ENCODE data around the gene TSSK2.
"Not testable (repeated sequence)": the region's sequence is repeated elsewhere in the genome, so short reads cannot be mapped to it uniquely, and the experiment has no call there.

Gene TSSK2

DNA sequence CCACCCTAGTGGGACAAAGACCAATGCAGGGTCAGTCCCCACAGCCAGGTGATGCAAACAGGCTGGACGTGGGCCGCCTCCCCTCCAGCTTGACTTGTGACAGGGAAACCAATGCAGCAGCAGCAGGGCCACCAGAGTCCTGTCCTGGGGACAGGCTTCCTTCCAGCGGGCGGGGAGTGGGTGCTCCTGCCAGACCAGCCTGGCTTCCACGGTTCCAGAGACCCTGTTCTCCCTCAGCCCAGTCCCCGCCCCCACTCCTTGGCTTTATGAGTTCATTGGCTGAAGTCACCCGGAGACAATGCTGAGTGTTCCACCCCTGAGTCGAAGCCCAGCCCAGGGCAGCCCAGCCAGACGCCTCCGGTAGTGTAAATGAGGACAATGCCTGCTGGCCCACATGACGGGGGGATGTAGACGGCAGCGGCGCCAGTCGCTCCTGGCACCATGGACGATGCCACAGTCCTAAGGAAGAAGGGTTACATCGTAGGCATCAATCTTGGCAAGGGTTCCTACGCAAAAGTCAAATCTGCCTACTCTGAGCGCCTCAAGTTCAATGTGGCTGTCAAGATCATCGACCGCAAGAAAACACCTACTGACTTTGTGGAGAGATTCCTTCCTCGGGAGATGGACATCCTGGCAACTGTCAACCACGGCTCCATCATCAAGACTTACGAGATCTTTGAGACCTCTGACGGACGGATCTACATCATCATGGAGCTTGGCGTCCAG, at the start of gene TSSK2:
Gene TSSK2 (plus strand): TSS at position 350 of the 726 bp plus-strand sequence. CDS start 92 bp downstream, at position 442.
- FAIRE-seq, result no peak

- no peak for FAIRE-seq
These were observed 49.8 kb upstream of the TSSK2 start for GRCh38 chr22:19081351-19081750.

DNA sequence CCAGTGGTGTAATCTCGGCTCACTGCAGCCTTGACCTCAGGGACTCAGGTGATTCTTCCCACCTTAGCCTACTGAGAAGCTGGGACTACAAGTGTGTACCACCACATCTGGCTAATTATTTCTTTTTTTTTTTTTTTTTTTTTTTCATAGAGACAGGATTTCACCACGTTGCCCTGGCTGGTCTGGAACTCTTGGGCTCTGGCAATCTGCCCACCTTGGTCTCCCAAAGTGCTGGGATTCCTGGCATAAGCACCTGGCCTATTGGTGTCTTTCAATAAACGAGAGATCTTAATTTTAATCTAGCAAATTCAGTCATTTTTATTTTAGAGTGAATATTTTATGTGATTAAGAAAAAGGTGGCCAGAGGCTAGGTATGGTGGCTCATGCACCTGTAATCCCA, 49.0 kb upstream of the TSSK2 start:
- FAIRE-seq, result no peak

GRCh38 chr22:19082793-19083192, 48.3 kb upstream of the TSSK2 start:
- FAIRE-seq, result no peak

DNA sequence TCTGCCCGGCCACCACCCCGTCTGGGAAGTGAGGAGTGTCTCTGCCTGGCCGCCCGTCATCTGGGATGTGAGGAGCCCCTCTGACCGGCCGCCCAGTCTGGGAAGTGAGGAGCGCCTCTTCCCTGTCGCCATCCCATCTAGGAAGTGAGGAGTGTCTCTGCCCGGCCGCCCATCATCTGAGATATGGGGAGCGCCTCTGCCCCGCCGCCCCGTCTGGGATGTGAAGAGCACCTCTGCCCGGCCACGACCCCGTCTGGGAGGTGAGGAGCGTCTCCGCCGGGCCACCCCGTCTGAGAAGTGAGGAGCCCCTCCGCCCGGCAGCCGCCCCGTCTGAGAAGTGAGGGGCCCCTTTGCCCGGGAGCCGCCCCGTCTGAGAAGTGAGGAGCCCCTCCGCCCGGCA, 47.0 kb upstream of the TSSK2 start:
- not testable (repeated sequence) for FAIRE-seq

DNA sequence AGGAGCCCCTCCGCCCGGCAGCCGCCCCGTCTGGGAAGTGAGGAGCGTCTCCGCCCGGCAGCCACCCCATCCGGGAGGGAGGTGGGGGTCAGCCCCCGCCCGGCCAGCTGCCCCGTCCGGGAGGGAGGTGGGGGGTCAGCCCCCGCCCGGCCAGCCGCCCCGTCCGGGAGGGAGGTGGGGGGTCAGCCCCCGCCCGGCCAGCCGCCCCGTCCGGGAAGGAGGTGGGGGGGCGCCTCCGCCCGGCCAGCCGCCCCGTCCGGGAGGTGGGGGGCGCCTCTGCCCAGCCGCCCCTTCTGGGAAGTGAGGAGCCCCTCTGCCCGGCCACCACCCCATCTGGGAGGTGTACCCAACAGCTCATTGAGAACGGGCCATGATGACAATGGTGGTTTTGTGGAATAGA, 46.5 kb upstream of the TSSK2 start:
- not testable (repeated sequence) for FAIRE-seq

DNA sequence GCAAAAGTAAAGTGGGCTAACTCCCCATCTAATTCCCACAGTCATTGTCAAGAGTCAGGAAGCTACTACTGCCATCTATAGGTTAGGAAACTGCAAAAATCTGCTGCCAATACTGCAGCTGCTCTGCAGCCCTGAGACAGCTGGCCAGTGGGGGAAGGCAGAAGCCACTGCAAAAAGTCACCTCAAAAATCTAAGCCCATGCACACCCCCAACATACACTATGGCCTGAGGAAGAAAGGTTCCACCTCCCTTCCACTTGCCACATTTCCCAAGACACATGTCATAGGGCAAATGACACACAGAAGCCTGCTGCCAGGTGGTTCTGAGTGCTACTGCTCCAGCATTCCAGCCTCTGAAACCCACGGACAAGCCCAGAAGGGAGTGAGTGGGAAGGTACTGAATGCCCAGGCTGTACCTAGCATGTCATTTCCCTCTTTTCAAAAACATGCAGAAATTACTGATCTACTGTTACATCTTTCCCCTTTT, 45.8 kb upstream of the TSSK2 start:
- FAIRE-seq, result no peak

DNA sequence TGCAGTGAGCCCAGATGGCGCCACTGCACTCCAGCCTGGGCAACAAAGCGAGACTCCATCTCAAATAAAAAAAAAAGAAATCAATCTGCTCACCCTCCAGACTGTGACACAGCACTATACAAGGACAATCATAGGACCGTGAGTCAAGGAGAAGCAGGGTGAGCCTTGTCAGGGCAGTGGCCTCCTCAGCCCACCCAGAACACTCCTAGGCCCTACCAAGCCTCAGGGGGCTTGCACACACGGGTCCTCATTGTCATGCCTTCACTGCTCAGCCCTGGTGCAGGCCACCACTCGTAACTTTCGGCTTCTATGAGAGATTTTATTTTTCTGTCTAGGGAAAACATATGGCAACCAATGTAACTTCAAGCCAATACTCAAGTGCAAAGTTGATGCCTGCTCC, 44.7 kb upstream of the TSSK2 start:
- FAIRE-seq, result no peak

DNA sequence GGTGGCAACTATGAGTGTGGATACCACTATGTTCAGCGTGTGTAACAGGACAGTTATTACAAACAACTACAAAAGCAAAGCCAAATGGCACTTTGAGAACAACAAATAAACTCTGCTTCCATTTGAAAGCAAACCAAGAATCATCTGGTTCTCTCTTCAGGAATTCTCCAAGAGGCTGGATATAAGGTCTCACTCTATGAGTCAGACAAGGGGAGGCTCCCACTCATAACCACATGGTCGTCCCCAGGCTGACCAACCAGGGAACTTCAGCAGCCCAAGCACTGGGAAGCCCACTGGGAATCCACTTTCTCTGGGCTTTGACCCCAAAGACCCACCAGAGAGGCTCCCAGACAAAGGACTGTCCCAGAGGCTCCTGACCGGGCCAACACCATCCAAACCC, 44.2 kb upstream of the TSSK2 start:
- FAIRE-seq, result no peak

- FAIRE-seq, result no peak
These were observed 42.1 kb upstream of the TSSK2 start for GRCh38 chr22:19088866-19089595.

DNA sequence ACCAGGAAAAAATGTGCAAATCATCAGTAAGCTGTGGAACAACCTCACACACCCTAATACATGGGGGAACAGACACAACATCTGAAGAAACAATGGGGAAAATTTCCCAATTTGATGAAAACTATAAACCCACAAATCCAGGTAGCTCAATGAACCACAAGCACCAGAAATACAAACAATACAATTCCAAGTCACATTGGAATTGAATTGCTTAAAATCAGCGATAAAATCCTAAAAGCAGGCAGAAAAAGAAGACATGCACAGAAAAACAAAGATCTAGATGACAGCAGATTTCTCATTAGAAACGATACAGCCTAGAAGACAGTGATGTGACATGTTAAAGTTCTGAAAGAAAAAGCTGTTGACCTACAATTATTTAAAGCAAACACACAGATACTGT, 40.9 kb upstream of the TSSK2 start:
- FAIRE-seq, result no peak

DNA sequence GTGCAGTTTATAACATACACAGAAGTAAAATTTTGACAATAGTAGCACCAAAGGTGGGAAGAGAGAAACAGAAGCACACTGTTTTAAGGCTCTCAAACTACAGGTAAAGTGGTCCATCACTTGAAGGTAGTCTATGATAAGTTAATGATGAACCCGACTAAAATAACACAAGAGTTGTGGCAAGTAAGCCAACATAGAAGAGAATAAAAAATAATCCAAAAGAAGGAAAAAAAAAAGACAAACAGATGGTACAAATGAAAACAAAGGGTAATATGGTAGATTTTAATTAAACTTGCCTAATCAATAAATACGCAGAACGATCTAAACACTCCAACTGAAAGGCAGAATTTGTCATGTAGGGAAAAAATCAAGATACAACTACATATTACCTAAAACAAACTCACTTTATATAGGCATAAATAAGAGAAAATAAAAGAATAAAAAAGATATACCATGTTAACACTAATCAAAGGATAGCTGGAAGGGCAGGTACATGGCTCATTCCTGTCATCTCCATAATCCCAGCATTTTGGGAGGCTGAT, 40.5 kb upstream of the TSSK2 start:
- FAIRE-seq, result no peak

- FAIRE-seq, result no peak
These were observed 38.4 kb upstream of the TSSK2 start for GRCh38 chr22:19092725-19093124.

DNA sequence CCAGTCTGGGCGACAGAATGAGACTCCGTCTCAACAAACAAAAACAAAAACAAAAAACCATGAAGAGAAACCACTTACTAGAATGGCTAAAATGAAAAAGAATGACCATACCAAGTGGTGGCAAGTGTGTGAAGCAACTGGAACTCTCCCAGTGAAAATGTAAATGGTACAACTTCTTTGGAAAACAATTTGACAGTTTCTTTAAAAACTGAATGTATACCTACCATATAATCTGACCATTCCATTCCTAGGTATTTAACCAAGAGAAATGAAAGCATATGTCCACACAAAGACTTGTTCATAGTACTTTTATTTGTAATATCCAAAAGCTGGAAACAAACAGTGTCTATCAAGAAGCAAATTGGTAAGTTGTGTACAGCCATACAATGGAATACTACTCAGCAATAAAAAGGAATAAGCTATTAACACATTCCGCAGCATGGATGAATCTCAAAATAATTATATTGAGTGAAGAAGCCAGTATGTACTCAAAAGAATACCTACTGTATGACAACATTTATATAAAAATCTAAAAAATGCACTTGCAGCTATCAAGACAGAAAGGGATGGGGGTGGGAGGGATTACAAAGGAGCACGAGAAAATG, 36.6 kb upstream of the TSSK2 start:
- FAIRE-seq, result no peak

DNA sequence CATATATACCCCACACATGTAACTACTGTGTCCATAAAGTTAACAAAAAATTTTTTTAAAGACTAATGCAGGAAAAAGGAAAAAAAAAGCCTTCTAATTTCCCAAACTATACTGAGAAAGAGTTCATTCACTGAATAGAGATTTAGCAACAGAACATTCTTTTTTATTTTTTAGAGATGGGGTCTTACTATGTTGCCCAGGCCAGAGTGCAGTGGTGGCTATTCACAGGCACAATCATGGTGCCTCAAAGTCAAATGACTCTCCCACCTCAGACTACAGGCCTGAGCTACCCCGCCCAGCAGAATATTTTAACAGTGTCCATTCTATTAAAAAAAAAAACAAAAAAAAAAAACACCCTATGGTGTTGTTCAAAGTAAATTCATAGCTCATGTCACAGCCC, 34.6 kb upstream of the TSSK2 start:
- FAIRE-seq, result no peak

DNA sequence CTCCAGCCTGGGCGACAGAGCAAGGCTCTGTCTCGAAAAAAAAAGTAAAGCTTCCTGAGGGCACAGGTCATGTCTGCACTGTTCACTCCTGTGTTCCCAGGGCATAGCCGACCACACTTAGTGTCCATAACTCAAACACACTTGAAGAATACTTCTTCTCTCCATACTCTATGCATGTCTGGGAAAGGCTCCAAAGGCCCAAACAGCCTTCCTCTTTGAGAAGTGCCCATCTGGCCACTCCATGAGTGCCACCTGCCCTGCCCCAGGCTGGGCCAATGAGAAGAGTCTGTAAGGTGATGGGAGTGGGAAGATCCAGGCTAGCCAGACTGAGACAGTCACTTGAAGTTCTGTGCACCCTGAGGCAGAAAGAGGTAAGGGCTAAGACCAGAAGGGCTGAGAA, 33.6 kb upstream of the TSSK2 start:
- FAIRE-seq, result no peak

DNA sequence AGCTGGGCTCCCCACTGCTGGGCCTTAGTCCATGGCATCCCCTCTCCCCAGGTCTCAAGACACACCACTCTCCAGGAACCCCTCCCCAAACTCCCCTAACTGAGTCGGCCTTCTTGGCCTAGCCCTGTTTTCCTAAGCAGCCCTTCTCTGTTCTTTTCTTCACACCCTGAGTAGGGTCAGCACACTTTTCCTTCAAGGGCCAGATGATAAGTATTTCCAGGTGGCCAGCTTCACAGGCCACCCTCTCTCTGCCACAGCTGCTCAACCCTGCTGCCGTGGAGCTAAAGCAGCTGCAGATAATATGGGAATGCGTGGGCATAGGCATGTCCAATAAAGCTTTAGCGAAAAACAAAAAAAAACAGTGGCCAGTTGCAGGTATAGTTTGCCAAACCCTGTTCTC, 33.0 kb upstream of the TSSK2 start:
- FAIRE-seq, result no peak

- no peak for FAIRE-seq
These were observed 27.0 kb upstream of the TSSK2 start for GRCh38 chr22:19103880-19104821.

GRCh38 chr22:19105456-19105855, 25.7 kb upstream of the TSSK2 start:
- no peak for FAIRE-seq

DNA sequence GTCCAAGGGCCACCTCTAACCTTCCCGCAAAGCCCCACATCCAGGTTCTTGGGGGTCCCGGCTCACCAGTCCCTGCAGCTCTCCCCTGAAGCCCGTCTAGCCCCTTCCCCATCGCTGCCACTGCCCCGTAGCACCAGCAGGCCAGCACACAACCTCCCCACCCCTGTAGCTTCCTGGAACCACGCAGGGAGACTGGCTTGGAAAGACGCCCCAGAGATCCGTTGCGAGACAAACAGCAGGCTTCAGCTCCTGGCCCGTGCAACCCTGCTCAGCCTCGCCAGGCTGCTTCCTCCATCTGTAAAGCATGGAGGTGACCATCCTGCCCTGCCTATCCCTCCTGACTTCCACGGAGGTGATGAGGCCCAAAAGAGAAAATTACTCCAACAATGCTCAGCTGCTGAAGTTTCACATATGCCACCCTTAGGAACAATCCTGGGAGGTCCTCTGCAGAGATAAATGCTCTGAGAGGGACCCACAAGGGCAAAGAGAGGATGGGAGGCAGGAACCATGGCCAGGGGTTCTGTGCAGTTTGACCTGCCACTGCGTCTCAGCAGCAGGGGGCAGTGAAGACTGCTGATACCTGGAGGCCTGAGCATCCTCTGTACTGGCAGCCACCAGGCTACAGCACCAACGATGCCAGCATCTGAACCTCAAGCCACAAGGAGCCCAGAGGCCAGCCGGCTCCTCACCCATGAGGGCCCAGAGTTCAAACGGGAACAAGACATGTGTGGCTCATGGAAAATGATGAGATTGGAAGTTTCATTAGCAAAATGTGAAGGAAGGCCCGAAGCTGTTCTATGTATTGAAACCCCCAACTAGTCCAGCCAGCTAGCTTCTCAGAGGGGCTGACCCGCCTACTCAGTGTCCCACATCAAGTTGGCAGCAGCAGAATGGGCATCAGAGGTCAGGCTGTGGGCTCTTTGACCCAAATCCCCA, 25.0 kb upstream of the TSSK2 start:
- FAIRE-seq, result no peak
